A549 (cell line): Measurements from ENCODE around the gene NRXN2. TPM values are rescaled to one million over a fixed set of nuclear protein-coding genes. Genes with fewer than 3 reads are reported as not detected.

Experiments used
- ATAC-seq, 2 experiments: fragments of 200-7000 bp in 1 of 2; fragments of >200 bp in 1 of 2; cut with Nextera tagmentation in 1 of 2; cut with Tn5 transposase in 1 of 2; 3 replicates each; pipeline versions ENCODE4 v1.8.0 to v1.9.1; 2018 to 2020; ENCODE audit warnings: mild to moderate bottlenecking in 1 of 2, moderate library complexity in 1 of 2
- CTCF ChIA-PET: fragments of 300-600 bp; sonication (Branson Sonifier 250); formaldehyde crosslinking; extraction: SDS; loops from one replicate; lab custom pipeline; 2021; ENCODE audit warnings: antibody characterized with exemption, inconsistent platforms; lab: Yijun Ruan, JAX
- POLR2A ChIA-PET: fragments of 350-600 bp; formaldehyde crosslinking; extraction: SDS; loops from one replicate; lab custom pipeline; 2021; ENCODE audit warnings: antibody characterized with exemption, inconsistent platforms; lab: Yijun Ruan, JAX
- DNase-seq, 2 experiments: peaks; one replicate each; pipeline versions ENCODE4 v3.0.0 to v3.0.0-alpha.2; 2011 to 2016; ENCODE audit warnings: low read depth in 1 of 2, low spot score in 1 of 2
- FAIRE-seq: peaks from 2 replicates; lab custom pipeline; 2011; peaks lifted over from hg19 to GRCh38; lab: Jason Lieb, UNC
- H3K27ac ChIP-seq, 2 experiments: fragments of >200 bp; sonication (Bioruptor Twin); formaldehyde crosslinking; 3 replicates each; pipeline ENCODE4 v1.5.1; 2016 to 2017
- H3K4me1 ChIP-seq: fragments of >200 bp; sonication (Bioruptor Twin); formaldehyde crosslinking; 3 replicates; pipeline ENCODE4 v1.6.1; 2016
- H3K4me2 ChIP-seq: fragments of >200 bp; sonication (Bioruptor Twin); formaldehyde crosslinking; 3 replicates; pipeline ENCODE4 v1.6.1; 2016
- H3K4me3 ChIP-seq: fragments of >200 bp; sonication (Bioruptor Twin); formaldehyde crosslinking; 3 replicates; pipeline ENCODE4 v1.5.1; 2016
- H3K9me3 ChIP-seq: fragments of >200 bp; sonication (Bioruptor Twin); formaldehyde crosslinking; 3 replicates; pipeline ENCODE4 v1.6.1; 2016
- CBX2 ChIP-seq: fragments of 200-600 bp; sonication (generic); IDR thresholded peaks from 2 replicates; pipeline ENCODE4 v1.6.1; 2016; ENCODE audit warnings: low read depth, mild to moderate bottlenecking, borderline replicate concordance
- CHD4 ChIP-seq: fragments of 200-600 bp; sonication (generic); IDR thresholded peaks from 2 replicates; pipeline ENCODE4 v1.6.1; 2016; ENCODE audit warnings: antibody characterized with exemption, mild to moderate bottlenecking, borderline replicate concordance
- EHF ChIP-seq: fragments of 250-450 bp; sonication (Bioruptor Pico); IDR thresholded peaks from 2 replicates; pipeline ENCODE4 v1.5.0; 2020; ENCODE audit warnings: mild to moderate bottlenecking
- FOXS1 ChIP-seq: fragments of 250-450 bp; sonication (Bioruptor Pico); IDR thresholded peaks from 2 replicates; pipeline ENCODE4 v1.5.0; 2020; ENCODE audit warnings: mild to moderate bottlenecking, moderate library complexity
- GATA3 ChIP-seq: IDR thresholded peaks from 2 replicates; pipeline ENCODE4 v1.6.1; 2012; ENCODE audit warnings: borderline replicate concordance
- HDAC2 ChIP-seq: fragments of 200-600 bp; sonication (generic); IDR thresholded peaks from 2 replicates; pipeline ENCODE4 v1.6.1; 2016
- KDM1A ChIP-seq: fragments of 200-600 bp; sonication (generic); IDR thresholded peaks from 2 replicates; pipeline ENCODE4 v1.6.1; 2016; ENCODE audit warnings: low read depth, mild to moderate bottlenecking
- KDM5A ChIP-seq: fragments of 200-600 bp; sonication (generic); IDR thresholded peaks from 2 replicates; pipeline ENCODE4 v1.6.1; 2016; ENCODE audit warnings: antibody characterized with exemption, mild to moderate bottlenecking
- MAX ChIP-seq: IDR thresholded peaks from 2 replicates; pipeline ENCODE4 v1.6.1; 2012
- MAZ ChIP-seq: fragments of 150-350 bp; IDR thresholded peaks from 2 replicates; pipeline ENCODE4 v1.6.1; 2014; ENCODE audit warnings: antibody characterized with exemption, low read depth, low read length, borderline replicate concordance
- MYC ChIP-seq: IDR thresholded peaks from 2 replicates; pipeline ENCODE4 v1.6.1; 2012; ENCODE audit warnings: mild to moderate bottlenecking, inconsistent platforms, low read length, improper control_type of control experiment, borderline replicate concordance
- NFE2L2 ChIP-seq: fragments of 150-350 bp; conservative IDR thresholded peaks from 2 replicates; pipeline ENCODE4 v1.6.1; 2014; ENCODE audit warnings: low read length
- NPAS2 ChIP-seq: fragments of 250-450 bp; sonication (Bioruptor Pico); IDR thresholded peaks from 2 replicates; pipeline ENCODE4 v1.8.0; 2022; ENCODE audit warnings: mild to moderate bottlenecking, moderate library complexity, borderline replicate concordance
- POLR2A ChIP-seq: IDR thresholded peaks from 2 replicates; pipeline ENCODE4 v1.6.1; 2012; ENCODE audit warnings: mild to moderate bottlenecking, low read length
- POLR2AphosphoS2 ChIP-seq: conservative IDR thresholded peaks from 2 replicates; pipeline ENCODE4 v1.6.1; 2012; ENCODE audit warnings: low read length, improper control_type of control experiment, inconsistent platforms
- RARB ChIP-seq: fragments of 250-450 bp; sonication (Bioruptor Pico); IDR thresholded peaks from 2 replicates; pipeline ENCODE4 v1.8.0; 2021; ENCODE audit warnings: mild to moderate bottlenecking, moderate library complexity
- RFX5 ChIP-seq: fragments of 450-650 bp; IDR thresholded peaks from 2 replicates; pipeline ENCODE4 v1.7.1; 2014; ENCODE audit warnings: antibody characterized with exemption, mild to moderate bottlenecking, moderate library complexity
- RNF2 ChIP-seq: fragments of 200-600 bp; sonication (generic); IDR thresholded peaks from 2 replicates; pipeline ENCODE4 v1.6.1; 2016; ENCODE audit warnings: low read depth, mild to moderate bottlenecking, antibody characterized with exemption, moderate library complexity, borderline replicate concordance
- SMC3 ChIP-seq: fragments of >200 bp; sonication (Bioruptor Twin); formaldehyde crosslinking; IDR thresholded peaks from 3 replicates; pipeline ENCODE4 v1.6.1; 2018; ENCODE audit warnings: inconsistent platforms
- SREBF2 ChIP-seq: fragments of 450-650 bp; IDR thresholded peaks from 2 replicates; pipeline ENCODE4 v1.6.1; 2014; ENCODE audit warnings: mild to moderate bottlenecking, moderate library complexity
- TP53 ChIP-seq: fragments of 250-450 bp; sonication (Bioruptor Pico); IDR thresholded peaks from 2 replicates; pipeline ENCODE4 v1.5.0; 2021; ENCODE audit warnings: mild to moderate bottlenecking, moderate library complexity
- ZC3H11A ChIP-seq: fragments of 450-650 bp; IDR thresholded peaks from 2 replicates; pipeline ENCODE4 v1.6.1; 2014; ENCODE audit warnings: antibody characterized with exemption, mild to moderate bottlenecking
- ZNF302 ChIP-seq: fragments of 250-450 bp; sonication (Bioruptor Pico); IDR thresholded peaks from 2 replicates; pipeline ENCODE4 v1.9.0; 2021; ENCODE audit warnings: inconsistent platforms, mild to moderate bottlenecking, moderate library complexity
- WGBS: methylation state at CpG from one replicate; pipeline ENCODE4 v1.1.6; 2017; ENCODE audit errors: missing lambda C conversion rate; 5-methylcytosine and 5-hydroxymethylcytosine counted together
- polyA plus RNA-seq, 4 experiments: library from polyadenylated mRNA; depleted of rRNA in 3 of 4; stranded (reverse); fragments of >200 nt; fragmentation: RNase III in 1 of 4; extraction: RNeasy Plus Mini Kit Qiagen cat#74134 plus additional on column Dnase treatment in 1 of 4; gene quantifications; 2 replicates in 3 of 4; 3 replicates in 1 of 4; pipeline ENCODE4 v1.2.3, GENCODE V29; 2011 to 2017

Gene NRXN2
- polyA plus RNA-seq, 2 of the 4 experiments (the other 2 are of a cell fraction), result 0.04 TPM; not detected in 1

GRCh38 chr11:64684357-64684756, 38.6 kb downstream of the NRXN2 start:
- WGBS, result 48% methylated on average over 8 of the region's 8 CpGs
- no peak for DNase-seq
- H3K27ac ChIP-seq, result no peak overlapping the region
- no peak overlapping the region for H3K4me3 ChIP-seq
- H3K4me1 ChIP-seq, result no peaks in the 10 kb centered on the region
- ChIA-PET CTCF (interaction anchor here (1.1 to 1.2 kb wide), 2 partner anchors 13 to 235 kb away, joined by 4 read pairs; no protein-coding TSS in a partner anchor), POLR2A (no interaction called here)
- no peaks in the 10 kb centered on the region for H3K9me3 ChIP-seq
- no peak for TF ChIP-seq CBX2
- no peak for TF ChIP-seq MAZ
- TF ChIP-seq, all 56 proteins: peak for 0
- no peak overlapping the region for H3K4me2 ChIP-seq
- no peak for FAIRE-seq
- ATAC-seq, result no peak

GRCh38 chr11:64681171-64681570, 41.8 kb downstream of the NRXN2 start:
- H3K4me3 ChIP-seq, result no peak overlapping the region
- WGBS, result 12% methylated on average over 4 of the region's 4 CpGs
- TF ChIP-seq EHF (no peak), HDAC2 (no peak), ZC3H11A (no peak), KDM5A (no peak)
- TF ChIP-seq, all 56 proteins: peak for 0
- ATAC-seq, result no peak
- Histone ChIP-seq H3K4me2 (no peak overlapping the region), H3K27ac (no peak overlapping the region), H3K4me1 (no peaks in the 10 kb centered on the region), H3K9me3 (no peaks in the 10 kb centered on the region)
- ChIA-PET POLR2A (no interaction called here), CTCF (interaction anchor here (1.5 to 3.4 kb wide), 2 partner anchors 21 to 29 kb away, joined by 3 to 14 read pairs; no protein-coding TSS in a partner anchor)
- no peak for FAIRE-seq
- no peak for DNase-seq

- peaks cover 10% of the 10 kb centered on the region for H3K4me1 ChIP-seq
- no peak overlapping the region for H3K4me3 ChIP-seq
- CTCF ChIA-PET, result interaction anchor here (1.4 to 3.6 kb wide), 5 partner anchors 9 to 230 kb away, joined by 3 to 29 read pairs (median 4); no protein-coding TSS in a partner anchor
- DNase-seq, result no peak
- no peak for ATAC-seq
- POLR2A ChIA-PET, result no interaction called here
- no peak overlapping the region for H3K4me2 ChIP-seq
- no peak for FAIRE-seq
- H3K9me3 ChIP-seq, result no peaks in the 10 kb centered on the region
- 10% methylated on average over 1 of the region's 2 CpGs for WGBS
- H3K27ac ChIP-seq, result no peak overlapping the region
- TF ChIP-seq POLR2AphosphoS2 (no peak), ZNF302 (CRISPR knock-in tag) (no peak), FOXS1 (no peak), RARB (CRISPR knock-in tag) (no peak), CHD4 (no peak), TP53 (CRISPR knock-in tag) (no peak), KDM5A (no peak), RFX5 (no peak), NFE2L2 (no peak), RNF2 (no peak), MAX (no peak), SREBF2 (no peak), MYC (no peak), KDM1A (no peak), ZC3H11A (no peak), NPAS2 (CRISPR knock-in tag) (no peak), POLR2A (no peak)
Observed at GRCh38 chr11:64679846-64680245, 43.2 kb downstream of the NRXN2 start.

GRCh38 chr11:64677441-64678023, 45.5 kb downstream of the NRXN2 start:
- ChIA-PET CTCF (interaction anchor here (3.6 kb wide), 1 partner anchor 11 kb away, joined by 29 read pairs; no protein-coding TSS in a partner anchor), POLR2A (interaction anchor here (0.6 kb wide), 1 partner anchor 309 kb away, joined by 4 read pairs; no protein-coding TSS in a partner anchor)
- no peak for TF ChIP-seq GATA3
- no peak for TF ChIP-seq SMC3
- TF ChIP-seq MAZ, result no peak
- Histone ChIP-seq H3K9me3 (no peaks in the 10 kb centered on the region), H3K27ac (no peak overlapping the region), H3K4me3 (no peak overlapping the region), H3K4me2 (no peak overlapping the region), H3K4me1 (peaks cover 12% of the 10 kb centered on the region)
- no peak for FAIRE-seq
- ATAC-seq, result no peak
- no peak for DNase-seq
- WGBS, result 45% methylated on average over 6 of the region's 6 CpGs
